HepG2 (cell line): ENCODE data around the gene HNRNPUL1.

Source experiments
- EED ChIP-seq: sonication (generic); formaldehyde crosslinking; IDR thresholded peaks from 2 replicates; pipeline ENCODE4 v1.5.0; 2020; ENCODE audit warnings: mild to moderate bottlenecking, missing genetic modification reagents
- MAZ ChIP-seq, 2 experiments: sonication (generic) in 1 of 2; formaldehyde crosslinking in 1 of 2; IDR thresholded peaks; 2 replicates each; pipeline versions ENCODE4 v1.5.0 to v1.6.1; 2012 to 2020; ENCODE audit warnings: low read depth in 2 of 2, mild to moderate bottlenecking in 2 of 2, borderline replicate concordance in 1 of 2, improper control_type of control experiment in 1 of 2, low read length in 1 of 2, missing genetic modification reagents in 1 of 2, moderate library complexity in 1 of 2
- MEIS1 ChIP-seq: sonication (generic); formaldehyde crosslinking; IDR thresholded peaks from 2 replicates; pipeline ENCODE4 v1.9.0; 2021; ENCODE audit warnings: mild to moderate bottlenecking, missing genetic modification reagents, moderate library complexity, borderline replicate concordance
- SAFB2 ChIP-seq: sonication (generic); formaldehyde crosslinking; IDR thresholded peaks from 2 replicates; pipeline ENCODE4 v1.5.1; 2020; ENCODE audit warnings: missing genetic modification reagents, low read depth, mild to moderate bottlenecking, borderline replicate concordance
- ZNF24 ChIP-seq: fragments of 450-650 bp; IDR thresholded peaks from 2 replicates; pipeline ENCODE4 v1.6.1; 2017; ENCODE audit warnings: antibody characterized with exemption, mild to moderate bottlenecking
- ZNF451 ChIP-seq: sonication (generic); formaldehyde crosslinking; IDR thresholded peaks from 2 replicates; pipeline ENCODE4 v1.5.0; 2020; ENCODE audit warnings: mild to moderate bottlenecking, missing genetic modification reagents
- ZNF83 ChIP-seq: sonication (generic); formaldehyde crosslinking; IDR thresholded peaks from 2 replicates; pipeline ENCODE4 v1.4.0; 2020; ENCODE audit warnings: missing genetic modification reagents, mild to moderate bottlenecking, borderline replicate concordance
- TF ChIP-seq, protein P1 (sequence below): sonication (generic); formaldehyde crosslinking; IDR thresholded peaks from 2 replicates; pipeline ENCODE4 v1.5.1; 2020; ENCODE audit warnings: missing genetic modification reagents, mild to moderate bottlenecking, borderline replicate concordance
- TF ChIP-seq, protein P2 (sequence below): sonication (generic); formaldehyde crosslinking; IDR thresholded peaks from 2 replicates; pipeline ENCODE4 v1.9.0; 2021; ENCODE audit warnings: missing genetic modification reagents, borderline replicate concordance
- TF ChIP-seq, protein P3 (sequence below): sonication (generic); formaldehyde crosslinking; IDR thresholded peaks from 2 replicates; pipeline ENCODE4 v1.5.0; 2020; ENCODE audit warnings: mild to moderate bottlenecking, missing genetic modification reagents, moderate library complexity
- TF ChIP-seq, protein P4 (sequence below): sonication (generic); formaldehyde crosslinking; IDR thresholded peaks from 2 replicates; pipeline ENCODE4 v1.9.0; 2021; ENCODE audit warnings: missing genetic modification reagents, mild to moderate bottlenecking, borderline replicate concordance
- TF ChIP-seq, protein P5 (sequence below): sonication (generic); formaldehyde crosslinking; IDR thresholded peaks from 2 replicates; pipeline ENCODE4 v1.4.0; 2020; ENCODE audit warnings: missing genetic modification reagents

DNA sequence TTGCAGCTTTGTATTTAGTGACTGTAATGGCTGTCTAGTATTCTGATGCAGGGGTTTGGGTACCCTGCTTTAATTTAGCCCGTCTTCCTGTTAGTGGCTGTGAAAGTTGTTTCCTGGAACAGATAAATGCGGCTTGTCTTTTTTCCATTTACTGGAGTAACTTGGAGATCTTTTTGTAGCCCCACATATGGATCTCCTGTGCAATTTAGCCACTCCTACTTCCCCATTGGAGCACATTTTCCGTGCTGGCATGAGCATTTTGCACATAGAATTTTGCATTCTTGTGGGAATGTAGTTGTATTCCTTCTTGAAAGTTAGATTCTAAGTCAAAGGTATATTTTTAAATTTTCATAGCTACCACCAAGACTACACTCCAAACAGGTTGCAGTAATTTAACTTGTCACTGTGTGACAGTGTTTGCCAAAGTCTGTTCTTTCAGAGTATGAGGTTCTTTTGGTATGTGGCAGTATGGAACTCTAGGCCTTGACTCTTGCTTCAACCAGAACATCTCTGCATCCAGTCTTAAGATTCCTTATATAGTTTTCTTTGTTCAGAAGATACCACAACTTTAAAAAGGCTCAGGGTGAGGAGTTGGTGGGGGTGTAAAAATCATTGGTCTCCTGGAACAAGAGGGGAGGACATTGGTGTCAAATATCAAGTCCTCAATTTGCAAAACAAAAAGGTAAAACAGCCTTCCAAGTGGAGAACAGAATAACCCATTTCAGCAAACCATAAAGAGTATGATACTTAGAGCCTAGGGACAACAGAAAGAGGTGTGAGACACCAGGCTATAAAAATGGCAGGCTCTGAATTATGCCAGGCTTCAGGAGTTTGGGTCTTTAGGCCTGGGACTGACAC is 24.7 kb downstream of the HNRNPUL1 start:
- TF ChIP-seq MAZ (IDR thresholded peaks at IDR 0.05; ENCODE audit: borderline replicate concordance, low read depth, low read length) (no peak), MAZ (CRISPR knock-in tag; IDR thresholded peaks at IDR 0.05; ENCODE audit: low read depth) (no peak), ZNF24 (no peak), MEIS1 (CRISPR knock-in tag) (no peak), ZNF451 (CRISPR knock-in tag) (no peak), EED (CRISPR knock-in tag) (no peak), SAFB2 (no peak), ZNF83 (CRISPR knock-in tag) (no peak)
- TF ChIP-seq, protein P1, sequence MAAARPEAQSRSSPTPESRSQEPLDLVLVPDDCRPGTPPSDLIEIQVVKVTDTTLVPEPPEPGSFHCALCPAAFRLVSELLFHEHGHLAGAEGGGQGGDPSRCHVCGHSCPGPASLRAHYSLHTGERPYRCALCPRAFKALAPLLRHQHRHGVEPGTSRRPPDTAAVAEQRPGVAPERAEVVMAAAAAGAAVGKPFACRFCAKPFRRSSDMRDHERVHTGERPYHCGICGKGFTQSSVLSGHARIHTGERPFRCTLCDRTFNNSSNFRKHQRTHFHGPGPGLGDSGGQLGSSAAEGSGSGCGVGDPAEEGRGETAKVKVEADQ (CRISPR knock-in tag), result no peak
- TF ChIP-seq, protein P2, sequence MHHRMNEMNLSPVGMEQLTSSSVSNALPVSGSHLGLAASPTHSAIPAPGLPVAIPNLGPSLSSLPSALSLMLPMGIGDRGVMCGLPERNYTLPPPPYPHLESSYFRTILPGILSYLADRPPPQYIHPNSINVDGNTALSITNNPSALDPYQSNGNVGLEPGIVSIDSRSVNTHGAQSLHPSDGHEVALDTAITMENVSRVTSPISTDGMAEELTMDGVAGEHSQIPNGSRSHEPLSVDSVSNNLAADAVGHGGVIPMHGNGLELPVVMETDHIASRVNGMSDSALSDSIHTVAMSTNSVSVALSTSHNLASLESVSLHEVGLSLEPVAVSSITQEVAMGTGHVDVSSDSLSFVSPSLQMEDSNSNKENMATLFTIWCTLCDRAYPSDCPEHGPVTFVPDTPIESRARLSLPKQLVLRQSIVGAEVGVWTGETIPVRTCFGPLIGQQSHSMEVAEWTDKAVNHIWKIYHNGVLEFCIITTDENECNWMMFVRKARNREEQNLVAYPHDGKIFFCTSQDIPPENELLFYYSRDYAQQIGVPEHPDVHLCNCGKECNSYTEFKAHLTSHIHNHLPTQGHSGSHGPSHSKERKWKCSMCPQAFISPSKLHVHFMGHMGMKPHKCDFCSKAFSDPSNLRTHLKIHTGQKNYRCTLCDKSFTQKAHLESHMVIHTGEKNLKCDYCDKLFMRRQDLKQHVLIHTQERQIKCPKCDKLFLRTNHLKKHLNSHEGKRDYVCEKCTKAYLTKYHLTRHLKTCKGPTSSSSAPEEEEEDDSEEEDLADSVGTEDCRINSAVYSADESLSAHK, result no peak
- TF ChIP-seq, protein P3, sequence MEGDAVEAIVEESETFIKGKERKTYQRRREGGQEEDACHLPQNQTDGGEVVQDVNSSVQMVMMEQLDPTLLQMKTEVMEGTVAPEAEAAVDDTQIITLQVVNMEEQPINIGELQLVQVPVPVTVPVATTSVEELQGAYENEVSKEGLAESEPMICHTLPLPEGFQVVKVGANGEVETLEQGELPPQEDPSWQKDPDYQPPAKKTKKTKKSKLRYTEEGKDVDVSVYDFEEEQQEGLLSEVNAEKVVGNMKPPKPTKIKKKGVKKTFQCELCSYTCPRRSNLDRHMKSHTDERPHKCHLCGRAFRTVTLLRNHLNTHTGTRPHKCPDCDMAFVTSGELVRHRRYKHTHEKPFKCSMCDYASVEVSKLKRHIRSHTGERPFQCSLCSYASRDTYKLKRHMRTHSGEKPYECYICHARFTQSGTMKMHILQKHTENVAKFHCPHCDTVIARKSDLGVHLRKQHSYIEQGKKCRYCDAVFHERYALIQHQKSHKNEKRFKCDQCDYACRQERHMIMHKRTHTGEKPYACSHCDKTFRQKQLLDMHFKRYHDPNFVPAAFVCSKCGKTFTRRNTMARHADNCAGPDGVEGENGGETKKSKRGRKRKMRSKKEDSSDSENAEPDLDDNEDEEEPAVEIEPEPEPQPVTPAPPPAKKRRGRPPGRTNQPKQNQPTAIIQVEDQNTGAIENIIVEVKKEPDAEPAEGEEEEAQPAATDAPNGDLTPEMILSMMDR (CRISPR knock-in tag), result no peak
- TF ChIP-seq, protein P4, sequence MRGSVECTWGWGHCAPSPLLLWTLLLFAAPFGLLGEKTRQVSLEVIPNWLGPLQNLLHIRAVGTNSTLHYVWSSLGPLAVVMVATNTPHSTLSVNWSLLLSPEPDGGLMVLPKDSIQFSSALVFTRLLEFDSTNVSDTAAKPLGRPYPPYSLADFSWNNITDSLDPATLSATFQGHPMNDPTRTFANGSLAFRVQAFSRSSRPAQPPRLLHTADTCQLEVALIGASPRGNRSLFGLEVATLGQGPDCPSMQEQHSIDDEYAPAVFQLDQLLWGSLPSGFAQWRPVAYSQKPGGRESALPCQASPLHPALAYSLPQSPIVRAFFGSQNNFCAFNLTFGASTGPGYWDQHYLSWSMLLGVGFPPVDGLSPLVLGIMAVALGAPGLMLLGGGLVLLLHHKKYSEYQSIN, result no peak
- TF ChIP-seq, protein P5, sequence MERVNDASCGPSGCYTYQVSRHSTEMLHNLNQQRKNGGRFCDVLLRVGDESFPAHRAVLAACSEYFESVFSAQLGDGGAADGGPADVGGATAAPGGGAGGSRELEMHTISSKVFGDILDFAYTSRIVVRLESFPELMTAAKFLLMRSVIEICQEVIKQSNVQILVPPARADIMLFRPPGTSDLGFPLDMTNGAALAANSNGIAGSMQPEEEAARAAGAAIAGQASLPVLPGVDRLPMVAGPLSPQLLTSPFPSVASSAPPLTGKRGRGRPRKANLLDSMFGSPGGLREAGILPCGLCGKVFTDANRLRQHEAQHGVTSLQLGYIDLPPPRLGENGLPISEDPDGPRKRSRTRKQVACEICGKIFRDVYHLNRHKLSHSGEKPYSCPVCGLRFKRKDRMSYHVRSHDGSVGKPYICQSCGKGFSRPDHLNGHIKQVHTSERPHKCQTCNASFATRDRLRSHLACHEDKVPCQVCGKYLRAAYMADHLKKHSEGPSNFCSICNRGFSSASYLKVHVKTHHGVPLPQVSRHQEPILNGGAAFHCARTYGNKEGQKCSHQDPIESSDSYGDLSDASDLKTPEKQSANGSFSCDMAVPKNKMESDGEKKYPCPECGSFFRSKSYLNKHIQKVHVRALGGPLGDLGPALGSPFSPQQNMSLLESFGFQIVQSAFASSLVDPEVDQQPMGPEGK (CRISPR knock-in tag), result no peak
